ENCODE data around the gene JMJD7.

DNA sequence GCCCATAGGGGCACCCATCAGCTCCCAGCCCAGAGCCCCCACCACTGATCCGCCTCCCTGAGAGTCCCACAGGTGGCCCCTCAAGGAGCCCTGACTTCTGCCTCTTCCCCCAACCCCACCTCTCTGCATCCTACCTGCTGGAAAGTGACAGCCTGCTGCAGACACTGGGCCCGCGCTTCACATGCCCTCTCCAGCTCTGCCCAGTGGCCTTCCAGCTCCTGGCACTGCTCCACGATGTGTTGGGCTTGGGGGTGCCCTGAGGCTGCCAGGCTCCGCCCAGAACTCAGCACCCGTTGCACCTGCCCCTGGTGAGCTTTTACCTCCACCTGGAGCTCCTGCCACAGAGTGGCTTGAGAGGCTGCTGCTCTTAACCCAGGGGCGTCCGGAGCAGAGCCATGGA, 45.8 kb downstream of the JMJD7 start:
- TF ChIP-seq EP300 (IDR thresholded peaks at IDR 0.05) (no peak), POLR2AphosphoS5 (IDR thresholded peaks at IDR 0.05) (no peak)
- TF ChIP-seq, protein P1, sequence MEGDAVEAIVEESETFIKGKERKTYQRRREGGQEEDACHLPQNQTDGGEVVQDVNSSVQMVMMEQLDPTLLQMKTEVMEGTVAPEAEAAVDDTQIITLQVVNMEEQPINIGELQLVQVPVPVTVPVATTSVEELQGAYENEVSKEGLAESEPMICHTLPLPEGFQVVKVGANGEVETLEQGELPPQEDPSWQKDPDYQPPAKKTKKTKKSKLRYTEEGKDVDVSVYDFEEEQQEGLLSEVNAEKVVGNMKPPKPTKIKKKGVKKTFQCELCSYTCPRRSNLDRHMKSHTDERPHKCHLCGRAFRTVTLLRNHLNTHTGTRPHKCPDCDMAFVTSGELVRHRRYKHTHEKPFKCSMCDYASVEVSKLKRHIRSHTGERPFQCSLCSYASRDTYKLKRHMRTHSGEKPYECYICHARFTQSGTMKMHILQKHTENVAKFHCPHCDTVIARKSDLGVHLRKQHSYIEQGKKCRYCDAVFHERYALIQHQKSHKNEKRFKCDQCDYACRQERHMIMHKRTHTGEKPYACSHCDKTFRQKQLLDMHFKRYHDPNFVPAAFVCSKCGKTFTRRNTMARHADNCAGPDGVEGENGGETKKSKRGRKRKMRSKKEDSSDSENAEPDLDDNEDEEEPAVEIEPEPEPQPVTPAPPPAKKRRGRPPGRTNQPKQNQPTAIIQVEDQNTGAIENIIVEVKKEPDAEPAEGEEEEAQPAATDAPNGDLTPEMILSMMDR (IDR thresholded peaks at IDR 0.05): no peak
